ENCODE results near the gene LRRN2.

The LRRN2 gene

GRCh38 chr1:204685236-204686006, at the start of gene LRRN2:
LRRN2 (minus strand) TSS chr1:204685738; CDS start chr1:204619992, 65,746 bp downstream.
- DNase-seq (ENCODE audit: low read depth) = no peak
- no peak within 1 kb of the TSS for H3K4me3 ChIP-seq (replicated peaks; ENCODE audit: low read depth, low read length)

GRCh38 chr1:204735042-204735441, 49.5 kb upstream of the LRRN2 start:
- H3K4me3 ChIP-seq (replicated peaks; ENCODE audit: low read depth, low read length) = no peak overlapping the region
- DNase-seq (ENCODE audit: low read depth) = no peak
- no peak for TF ChIP-seq CTCF (IDR thresholded peaks at IDR 0.05; ENCODE audit: low read length, missing control alignments)

More at GRCh38 chr1:204685236-204686006, at the start of gene LRRN2:
- no peak for TF ChIP-seq CTCF (IDR thresholded peaks at IDR 0.05; ENCODE audit: low read length, missing control alignments)

- no peak overlapping the region for H3K4me3 ChIP-seq (replicated peaks; ENCODE audit: low read depth, low read length)
- DNase-seq (ENCODE audit: low read depth) = no peak
- TF ChIP-seq CTCF (IDR thresholded peaks at IDR 0.05; ENCODE audit: low read length, missing control alignments) = no peak
Observed at GRCh38 chr1:204733869-204734596, 48.5 kb upstream of the LRRN2 start.

GRCh38 chr1:204733289-204733688, 47.8 kb upstream of the LRRN2 start:
- DNase-seq (ENCODE audit: low read depth) = no peak
- TF ChIP-seq CTCF (IDR thresholded peaks at IDR 0.05; ENCODE audit: low read length, missing control alignments) = no peak
- H3K4me3 ChIP-seq (replicated peaks; ENCODE audit: low read depth, low read length) = no peak overlapping the region

- no peak for DNase-seq (ENCODE audit: low read depth)
- no peak overlapping the region for H3K4me3 ChIP-seq (replicated peaks; ENCODE audit: low read depth, low read length)
- TF ChIP-seq CTCF (IDR thresholded peaks at IDR 0.05; ENCODE audit: low read length, missing control alignments) = no peak
Observed at GRCh38 chr1:204731985-204732575, 46.5 kb upstream of the LRRN2 start.

- no peak for TF ChIP-seq CTCF (IDR thresholded peaks at IDR 0.05; ENCODE audit: low read length, missing control alignments)
- no peak for DNase-seq (ENCODE audit: low read depth)
- H3K4me3 ChIP-seq (replicated peaks; ENCODE audit: low read depth, low read length) = no peak overlapping the region
Observed at GRCh38 chr1:204731509-204731908, 46.0 kb upstream of the LRRN2 start.

Data from fibroblast of pulmonary artery (primary cell).